Mesendoderm (in vitro differentiated cells): Measurements from ENCODE around the gene KRT222.

Source experiments
- DNase-seq: peaks from one replicate; pipeline ENCODE4 v3.0.0; 2013
- H2AK5ac ChIP-seq: 2 replicates; pipeline ENCODE4 v1.6.1; 2013; ENCODE audit warnings: low read length, inconsistent platforms
- H2BK120ac ChIP-seq: 2 replicates; pipeline ENCODE4 v1.6.1; 2013; ENCODE audit warnings: low read depth, mild to moderate bottlenecking, low read length, moderate library complexity, mixed read lengths
- H2BK15ac ChIP-seq: replicated peaks from 2 replicates; pipeline ENCODE4 v1.6.1; 2013; ENCODE audit warnings: low read depth, mild to moderate bottlenecking, moderate library complexity
- H2BK5ac ChIP-seq: 2 replicates; pipeline ENCODE4 v1.6.1; 2013; ENCODE audit warnings: low read length, inconsistent platforms
- H3K18ac ChIP-seq: 2 replicates; pipeline ENCODE4 v1.6.1; 2013; ENCODE audit warnings: mild to moderate bottlenecking, low read length, mixed read lengths
- H3K23ac ChIP-seq: one replicate; pipeline ENCODE4 v1.6.1; 2013; ENCODE audit warnings: low read length
- H3K27ac ChIP-seq: 2 replicates; pipeline ENCODE4 v1.5.1; 2013; ENCODE audit warnings: low read depth, mild to moderate bottlenecking, inconsistent platforms, low read length, moderate library complexity
- H3K27me3 ChIP-seq: 2 replicates; pipeline ENCODE4 v1.6.1; 2013; ENCODE audit warnings: low read length, control low read depth, mild to moderate bottlenecking, inconsistent platforms; ENCODE audit not compliant: insufficient read depth, poor library complexity
- H3K36me3 ChIP-seq: 2 replicates; pipeline ENCODE4 v1.6.1; 2013; ENCODE audit warnings: low read length, inconsistent platforms; ENCODE audit not compliant: control insufficient read depth, insufficient read depth
- H3K4ac ChIP-seq: one replicate; pipeline ENCODE4 v1.6.1; 2013; ENCODE audit warnings: low read depth, mild to moderate bottlenecking, low read length, moderate library complexity
- H3K4me1 ChIP-seq: 2 replicates; pipeline ENCODE4 v1.6.1; 2013; ENCODE audit warnings: low read depth, low read length, inconsistent platforms; ENCODE audit not compliant: control insufficient read depth
- H3K4me2 ChIP-seq: 2 replicates; pipeline ENCODE4 v1.6.1; 2013; ENCODE audit warnings: low read length
- H3K4me3 ChIP-seq: 2 replicates; pipeline ENCODE4 v1.5.1; 2013; ENCODE audit warnings: mild to moderate bottlenecking, low read length
- H3K56ac ChIP-seq: one replicate; pipeline ENCODE4 v1.6.1; 2013; ENCODE audit warnings: low read length
- H3K79me1 ChIP-seq: 2 replicates; pipeline ENCODE4 v1.6.1; 2013; ENCODE audit warnings: low read length, inconsistent platforms
- H3K79me2 ChIP-seq: 2 replicates; pipeline ENCODE4 v1.6.1; 2013; ENCODE audit warnings: mild to moderate bottlenecking, low read length; ENCODE audit not compliant: control insufficient read depth, insufficient read depth
- H3K9ac ChIP-seq: 2 replicates; pipeline ENCODE4 v1.6.1; 2013; ENCODE audit warnings: low read length, inconsistent platforms
- H4K5ac ChIP-seq: one replicate; pipeline ENCODE4 v1.6.1; 2013; ENCODE audit warnings: low read length
- H4K8ac ChIP-seq: one replicate; pipeline ENCODE4 v1.6.1; 2013; ENCODE audit warnings: low read depth, mild to moderate bottlenecking, control low read depth, low read length, moderate library complexity
- WGBS: extraction: QIAGEN DNeasy Blood & Tissue Kit; methylation state at CpG from one replicate; pipeline ENCODE4 v1.1.7; 2013; ENCODE audit warnings: low lambda C conversion rate, missing lambda C conversion rate; ENCODE audit not compliant: insufficient coverage; ENCODE audit errors: extremely low coverage; 5-methylcytosine and 5-hydroxymethylcytosine counted together

KRT222 gene

DNA sequence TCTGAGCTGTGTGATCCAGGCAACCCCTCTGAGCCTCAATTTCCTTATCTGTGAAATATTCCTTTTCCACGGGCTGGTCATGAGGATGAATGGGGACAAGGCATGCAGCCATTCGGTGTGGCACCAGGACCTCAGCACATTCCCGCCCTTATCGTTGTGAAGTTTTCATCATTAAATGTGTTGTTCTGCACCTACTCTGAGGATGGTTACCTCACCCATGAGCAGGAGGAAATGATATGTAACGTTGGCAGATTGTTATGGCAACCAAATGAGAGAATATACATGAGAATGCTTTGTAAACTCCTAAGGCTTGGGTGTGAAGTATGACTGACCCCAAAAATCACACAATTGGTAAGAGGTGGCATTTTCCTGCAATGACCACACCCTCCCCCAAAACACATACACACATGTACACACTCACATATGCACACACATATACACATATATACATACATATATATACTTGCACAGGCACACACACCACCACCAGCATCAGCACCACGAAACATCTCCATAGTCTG lies 56.9 kb downstream of the KRT222 start:
- no peak overlapping the region for H3K9ac ChIP-seq
- H3K4me3 ChIP-seq: no peak overlapping the region
- H3K4me1 ChIP-seq: no peaks in the 10 kb centered on the region
- DNase-seq: no peak
- no peak overlapping the region for H3K4ac ChIP-seq
- no peak overlapping the region for H2AK5ac ChIP-seq
- H3K4me2 ChIP-seq: no peak overlapping the region
- WGBS: no CpG with 5 or more reads among the region's 6 CpGs
- no peak overlapping the region for H3K27ac ChIP-seq
- no peak overlapping the region for H2BK120ac ChIP-seq
- H3K18ac ChIP-seq: no peak overlapping the region
- H4K5ac ChIP-seq: no peak overlapping the region
- H2BK15ac ChIP-seq: no peak overlapping the region
- H2BK5ac ChIP-seq: no peak overlapping the region
- H3K27me3 ChIP-seq: no peaks in the 10 kb centered on the region
- H3K79me1 ChIP-seq: no peaks in the 10 kb centered on the region
- no peak overlapping the region for H4K8ac ChIP-seq
- no peaks in the 10 kb centered on the region for H3K36me3 ChIP-seq
- H3K56ac ChIP-seq: no peak overlapping the region
- no peaks in the 10 kb centered on the region for H3K79me2 ChIP-seq
- no peak overlapping the region for H3K23ac ChIP-seq

DNA sequence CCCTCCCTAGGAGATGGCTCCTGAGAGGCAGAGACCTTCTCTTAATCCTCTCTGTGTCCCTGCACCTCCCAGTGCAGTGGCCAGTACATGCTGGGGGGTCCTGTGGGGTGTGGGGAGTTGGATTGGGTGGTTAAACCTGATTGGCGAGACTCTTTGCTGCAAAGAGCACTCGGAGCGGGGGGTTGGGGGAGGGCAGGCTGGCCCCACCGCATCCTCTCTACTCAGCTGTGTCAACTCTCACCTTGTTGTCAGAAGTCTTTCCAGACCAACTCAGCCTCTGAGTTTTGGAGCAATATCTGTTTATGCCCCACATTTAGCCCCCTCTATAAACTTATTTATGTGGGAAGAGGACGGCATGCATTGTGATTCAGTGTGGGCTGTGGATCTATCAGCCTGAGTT lies 57.3 kb downstream of the KRT222 start:
- H3K27ac ChIP-seq: no peak overlapping the region
- no peak overlapping the region for H3K4me3 ChIP-seq
- no peak overlapping the region for H2BK5ac ChIP-seq
- H4K5ac ChIP-seq: no peak overlapping the region
- no peak overlapping the region for H3K9ac ChIP-seq
- H3K4me2 ChIP-seq: no peak overlapping the region
- no peak overlapping the region for H3K56ac ChIP-seq
- no CpG with 5 or more reads among the region's 5 CpGs for WGBS
- H3K23ac ChIP-seq: no peak overlapping the region
- no peak overlapping the region for H2AK5ac ChIP-seq
- no peak overlapping the region for H3K18ac ChIP-seq
- no peaks in the 10 kb centered on the region for H3K79me2 ChIP-seq
- H3K79me1 ChIP-seq: no peaks in the 10 kb centered on the region
- no peak overlapping the region for H2BK120ac ChIP-seq
- H3K4me1 ChIP-seq: no peaks in the 10 kb centered on the region
- no peaks in the 10 kb centered on the region for H3K36me3 ChIP-seq
- no peak for DNase-seq
- H3K4ac ChIP-seq: no peak overlapping the region
- no peak overlapping the region for H2BK15ac ChIP-seq
- no peaks in the 10 kb centered on the region for H3K27me3 ChIP-seq
- H4K8ac ChIP-seq: no peak overlapping the region

GRCh38 chr17:40606548-40607353 lies 58.2 kb downstream of the KRT222 start:
- H3K4ac ChIP-seq: no peak overlapping the region
- no peak overlapping the region for H4K8ac ChIP-seq
- peak; percentile 24 for DNase-seq
- no peak overlapping the region for H2BK5ac ChIP-seq
- no peaks in the 10 kb centered on the region for H3K4me1 ChIP-seq
- H3K27me3 ChIP-seq: no peaks in the 10 kb centered on the region
- H3K79me2 ChIP-seq: no peaks in the 10 kb centered on the region
- H2AK5ac ChIP-seq: no peak overlapping the region
- no peak overlapping the region for H3K27ac ChIP-seq
- H3K23ac ChIP-seq: no peak overlapping the region
- H3K36me3 ChIP-seq: no peaks in the 10 kb centered on the region
- WGBS: no CpG with 5 or more reads among the region's 10 CpGs
- H2BK120ac ChIP-seq: no peak overlapping the region
- no peak overlapping the region for H3K18ac ChIP-seq
- H3K79me1 ChIP-seq: no peaks in the 10 kb centered on the region
- H3K4me2 ChIP-seq: no peak overlapping the region
- no peak overlapping the region for H3K56ac ChIP-seq
- H4K5ac ChIP-seq: no peak overlapping the region
- no peak overlapping the region for H3K9ac ChIP-seq
- H3K4me3 ChIP-seq: no peak overlapping the region
- H2BK15ac ChIP-seq: no peak overlapping the region

DNA sequence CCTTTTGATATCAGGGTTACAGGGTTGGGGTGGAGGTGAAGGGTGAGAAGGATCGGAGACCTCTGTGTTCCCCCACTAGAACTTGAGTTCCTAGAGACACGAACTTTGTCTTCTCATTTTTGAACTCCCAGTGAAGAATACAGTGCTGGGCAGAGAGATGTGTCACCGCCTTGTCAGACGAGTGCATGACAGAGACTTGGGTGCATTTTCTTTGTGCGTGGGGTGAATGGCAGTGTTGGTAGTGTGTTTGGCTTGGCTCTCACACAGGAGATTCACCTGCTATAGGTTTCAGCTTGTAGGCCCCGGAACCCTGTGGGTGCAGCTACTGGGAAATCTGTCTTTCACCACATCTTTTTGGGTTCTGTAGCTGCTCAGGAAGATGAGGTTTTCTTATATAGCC lies 59.7 kb downstream of the KRT222 start:
- no peak overlapping the region for H3K4me2 ChIP-seq
- H4K5ac ChIP-seq: no peak overlapping the region
- H3K79me2 ChIP-seq: no peaks in the 10 kb centered on the region
- no peaks in the 10 kb centered on the region for H3K79me1 ChIP-seq
- DNase-seq: no peak
- H3K9ac ChIP-seq: no peak overlapping the region
- H3K4ac ChIP-seq: no peak overlapping the region
- no peak overlapping the region for H3K23ac ChIP-seq
- H4K8ac ChIP-seq: no peak overlapping the region
- no peak overlapping the region for H2AK5ac ChIP-seq
- no peak overlapping the region for H2BK5ac ChIP-seq
- H3K56ac ChIP-seq: no peak overlapping the region
- H3K4me1 ChIP-seq: no peaks in the 10 kb centered on the region
- no peak overlapping the region for H3K18ac ChIP-seq
- no peak overlapping the region for H2BK15ac ChIP-seq
- H3K27ac ChIP-seq: no peak overlapping the region
- no peak overlapping the region for H3K4me3 ChIP-seq
- no peak overlapping the region for H2BK120ac ChIP-seq
- H3K36me3 ChIP-seq: no peaks in the 10 kb centered on the region
- whole genome bisulfite sequencing: no CpG with 5 or more reads among the region's 6 CpGs
- no peaks in the 10 kb centered on the region for H3K27me3 ChIP-seq
